Endothelial cell (in vitro differentiated cells): ENCODE data around the gene CTPS2. TPM values are rescaled to one million over a fixed set of nuclear protein-coding genes. Genes with fewer than 3 reads are reported as not detected.
A peak's percentile ranks its signal among the peaks of the same experiment; 100 is the strongest.
"Not testable (repeated sequence)": the region's sequence is repeated elsewhere in the genome, so short reads cannot be mapped to it uniquely, and the experiment has no call there.

ENCODE experiments used
- DNase-seq: peaks from one replicate; pipeline ENCODE4 v3.0.0; 2021; ENCODE audit warnings: low spot score
- H3K27ac Mint-ChIP-seq: one replicate; pipeline ENCODE4 v1.8.0; 2021; ENCODE audit warnings: mixed read lengths, inconsistent platforms; ENCODE audit not compliant: unreplicated experiment
- H3K27me3 Mint-ChIP-seq: one replicate; pipeline ENCODE4 v1.8.0; 2021; ENCODE audit warnings: mild to moderate bottlenecking, moderate library complexity, mixed read lengths, inconsistent platforms; ENCODE audit not compliant: unreplicated experiment
- H3K36me3 Mint-ChIP-seq: one replicate; pipeline ENCODE4 v1.8.0; 2021; ENCODE audit warnings: mild to moderate bottlenecking, low read depth, mixed read lengths, inconsistent platforms; ENCODE audit not compliant: unreplicated experiment
- H3K4me1 Mint-ChIP-seq: one replicate; pipeline ENCODE4 v1.8.0; 2021; ENCODE audit warnings: mild to moderate bottlenecking, mixed read lengths, inconsistent platforms; ENCODE audit not compliant: unreplicated experiment
- H3K4me3 Mint-ChIP-seq: one replicate; pipeline ENCODE4 v1.8.0; 2021; ENCODE audit warnings: mild to moderate bottlenecking, mixed read lengths, inconsistent platforms; ENCODE audit not compliant: unreplicated experiment
- H3K9me3 Mint-ChIP-seq: one replicate; pipeline ENCODE4 v1.8.0; 2021; ENCODE audit warnings: mixed read lengths, inconsistent platforms; ENCODE audit not compliant: unreplicated experiment
- total RNA-seq: library from RNA; stranded (reverse); fragmentation: NEBNext Ultra II Directional; extraction: Animal tissue kit (Norgen Biotek cat#: 25700); gene quantifications from one replicate; pipeline ENCODE4 v1.2.1, GENCODE V29; 2021; ENCODE audit not compliant: unreplicated experiment
- TF ChIP-seq, protein P1 (sequence below): fragments of 200-600 bp; sonication (generic); IDR thresholded peaks from one replicate; pipeline ENCODE4 v1.5.0; 2021; ENCODE audit warnings: antibody characterized with exemption; ENCODE audit not compliant: unreplicated experiment

The CTPS2 gene
- total RNA-seq, 1 donor from 2014 or later = 29.5 TPM

DNA sequence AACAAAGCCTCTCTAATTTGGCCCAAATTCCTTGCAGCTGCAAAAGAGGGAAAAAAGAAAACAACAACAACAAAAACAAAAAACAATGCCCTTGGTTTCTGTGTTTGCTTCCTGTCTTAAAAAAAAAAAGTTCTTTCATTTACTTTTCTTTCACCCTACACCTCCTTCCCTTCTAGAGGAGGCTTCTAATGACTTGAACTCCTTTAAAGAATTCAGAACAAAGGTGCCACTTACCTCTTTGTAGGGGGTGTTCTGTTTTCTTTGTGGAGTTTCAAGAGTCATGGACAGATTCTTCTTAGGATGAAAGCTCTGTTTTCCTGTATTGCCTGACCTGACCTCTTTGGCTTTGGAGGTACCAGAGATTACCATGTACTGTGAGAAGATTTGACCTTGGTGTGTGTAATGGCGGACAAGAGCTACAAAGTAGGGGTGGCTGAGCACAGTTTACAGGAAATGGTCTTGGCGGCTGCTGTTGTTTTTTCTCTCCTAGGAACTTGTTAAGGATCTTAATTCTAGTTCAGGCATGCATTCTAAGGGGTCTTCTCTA lies 134.9 kb downstream of the CTPS2 start:
- H3K27me3 Mint-ChIP-seq = peaks cover 1% of the 10 kb centered on the region
- no peaks in the 10 kb centered on the region for H3K9me3 Mint-ChIP-seq
- H3K4me1 Mint-ChIP-seq = peaks cover 23% of the 10 kb centered on the region
- TF ChIP-seq, protein P1, sequence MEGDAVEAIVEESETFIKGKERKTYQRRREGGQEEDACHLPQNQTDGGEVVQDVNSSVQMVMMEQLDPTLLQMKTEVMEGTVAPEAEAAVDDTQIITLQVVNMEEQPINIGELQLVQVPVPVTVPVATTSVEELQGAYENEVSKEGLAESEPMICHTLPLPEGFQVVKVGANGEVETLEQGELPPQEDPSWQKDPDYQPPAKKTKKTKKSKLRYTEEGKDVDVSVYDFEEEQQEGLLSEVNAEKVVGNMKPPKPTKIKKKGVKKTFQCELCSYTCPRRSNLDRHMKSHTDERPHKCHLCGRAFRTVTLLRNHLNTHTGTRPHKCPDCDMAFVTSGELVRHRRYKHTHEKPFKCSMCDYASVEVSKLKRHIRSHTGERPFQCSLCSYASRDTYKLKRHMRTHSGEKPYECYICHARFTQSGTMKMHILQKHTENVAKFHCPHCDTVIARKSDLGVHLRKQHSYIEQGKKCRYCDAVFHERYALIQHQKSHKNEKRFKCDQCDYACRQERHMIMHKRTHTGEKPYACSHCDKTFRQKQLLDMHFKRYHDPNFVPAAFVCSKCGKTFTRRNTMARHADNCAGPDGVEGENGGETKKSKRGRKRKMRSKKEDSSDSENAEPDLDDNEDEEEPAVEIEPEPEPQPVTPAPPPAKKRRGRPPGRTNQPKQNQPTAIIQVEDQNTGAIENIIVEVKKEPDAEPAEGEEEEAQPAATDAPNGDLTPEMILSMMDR = no peak
- peak overlapping the region; percentile 85 for H3K4me3 Mint-ChIP-seq
- H3K36me3 Mint-ChIP-seq = peaks cover 3% of the 10 kb centered on the region
- no peak for DNase-seq
- H3K27ac Mint-ChIP-seq = peak overlapping the region; percentile 96

DNA sequence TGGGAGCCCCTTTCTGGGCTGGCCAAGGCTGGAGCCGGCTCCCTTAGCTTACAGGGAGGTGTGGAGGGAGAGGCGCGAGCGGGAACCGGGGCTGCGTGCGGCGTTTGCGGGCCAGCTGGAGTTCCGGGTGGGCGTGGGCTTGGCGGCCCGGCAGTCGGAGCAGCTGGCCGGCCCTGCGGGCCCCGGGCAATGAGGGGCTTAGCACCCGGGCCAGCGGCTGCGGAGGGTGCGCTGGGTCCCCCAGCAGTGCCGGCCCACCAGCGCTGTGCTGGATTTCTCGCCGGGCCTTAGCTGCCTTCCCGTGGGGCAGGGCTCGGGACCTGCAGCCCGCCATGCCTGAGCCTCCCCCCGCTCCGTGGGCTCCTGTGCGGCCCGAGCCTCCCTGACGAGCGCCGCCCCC lies 137.1 kb downstream of the CTPS2 start:
- H3K4me1 Mint-ChIP-seq = peaks cover 23% of the 10 kb centered on the region
- not testable (repeated sequence) for H3K4me3 Mint-ChIP-seq, DNase-seq, H3K27ac Mint-ChIP-seq, H3K36me3 Mint-ChIP-seq, H3K27me3 Mint-ChIP-seq, H3K9me3 Mint-ChIP-seq

DNA sequence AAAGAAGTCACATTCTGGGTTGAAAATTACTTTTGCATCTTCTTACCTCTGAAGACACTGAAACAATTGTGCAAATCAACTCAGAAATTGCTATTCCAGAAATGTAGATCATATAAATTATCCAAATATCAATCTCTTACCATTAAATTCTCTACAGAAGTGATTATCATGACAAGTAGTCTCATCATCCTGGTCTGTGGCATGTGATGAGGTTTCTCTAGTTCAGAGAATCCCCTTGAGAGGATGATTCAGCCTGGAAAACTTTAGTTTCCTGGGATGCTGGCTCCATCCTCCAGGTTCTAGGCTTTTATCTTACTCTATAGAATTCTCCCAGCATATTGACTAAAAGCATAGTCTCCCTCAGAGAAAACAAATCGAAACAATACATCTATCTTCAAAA lies 138.7 kb downstream of the CTPS2 start:
- no peaks in the 10 kb centered on the region for H3K9me3 Mint-ChIP-seq
- TF ChIP-seq, protein P1 = no peak
- H3K27me3 Mint-ChIP-seq = peaks cover 1% of the 10 kb centered on the region
- peaks cover 19% of the 10 kb centered on the region for H3K4me1 Mint-ChIP-seq
- no peak overlapping the region for H3K4me3 Mint-ChIP-seq
- no peak overlapping the region for H3K27ac Mint-ChIP-seq
- peaks cover 5% of the 10 kb centered on the region for H3K36me3 Mint-ChIP-seq
- DNase-seq = no peak

DNA sequence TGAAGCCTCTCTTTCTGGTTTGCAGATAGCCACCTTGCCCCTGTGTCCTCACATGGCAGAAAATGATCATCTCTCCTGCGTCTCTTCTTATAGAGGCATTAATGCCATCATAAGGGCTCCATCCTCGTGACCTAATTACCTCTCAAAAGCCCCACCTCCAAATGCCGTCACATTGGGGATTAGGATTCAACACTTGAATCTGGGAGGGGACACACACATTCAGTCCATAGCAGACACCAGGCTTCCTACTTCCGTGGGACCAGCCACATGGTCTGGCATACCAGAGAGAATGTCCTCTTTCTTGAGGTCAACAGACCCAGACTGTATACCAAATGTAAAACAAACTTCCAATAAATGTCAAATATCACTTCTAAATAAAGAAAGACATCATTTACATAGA lies 144.8 kb downstream of the CTPS2 start:
- no peak for DNase-seq
- no peak overlapping the region for H3K27ac Mint-ChIP-seq
- TF ChIP-seq, protein P1 = no peak
- no peak overlapping the region for H3K4me3 Mint-ChIP-seq
- no peaks in the 10 kb centered on the region for H3K9me3 Mint-ChIP-seq
- H3K4me1 Mint-ChIP-seq = no peaks in the 10 kb centered on the region
- H3K36me3 Mint-ChIP-seq = peaks cover 5% of the 10 kb centered on the region
- H3K27me3 Mint-ChIP-seq = no peaks in the 10 kb centered on the region

DNA sequence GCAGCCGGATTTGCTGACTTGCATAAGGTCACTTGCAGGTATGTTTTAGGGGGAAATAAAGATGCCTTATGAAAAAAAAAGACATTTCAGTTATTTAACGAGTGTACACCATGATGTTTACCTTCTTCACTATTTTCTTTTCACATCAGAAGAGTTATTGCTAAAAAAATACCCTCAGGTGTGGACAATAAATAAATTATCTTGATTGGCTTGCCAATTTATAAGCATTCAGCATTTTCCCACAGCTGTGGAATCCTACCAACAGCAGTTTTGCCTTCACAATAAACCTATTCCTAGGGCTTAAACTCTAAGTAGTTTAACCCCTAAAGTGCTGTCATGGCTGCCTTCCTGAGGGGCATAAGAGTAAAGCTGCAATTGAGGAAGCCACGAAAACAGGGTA lies 145.9 kb downstream of the CTPS2 start:
- Mint-ChIP-seq H3K9me3 (no peaks in the 10 kb centered on the region), H3K4me1 (no peaks in the 10 kb centered on the region), H3K27ac (no peak overlapping the region), H3K36me3 (peaks cover 5% of the 10 kb centered on the region), H3K4me3 (no peak overlapping the region), H3K27me3 (no peaks in the 10 kb centered on the region)
- no peak for DNase-seq
- TF ChIP-seq, protein P1 = no peak
